C4-2B (cell line): Measurements from ENCODE around the gene SYPL2.

ENCODE experiments used
- H3K27ac ChIP-seq: fragments of 450-650 bp; 2 replicates; pipeline ENCODE4 v1.5.1; 2017
- CTCF ChIP-seq: fragments of 450-650 bp; conservative IDR thresholded peaks from 2 replicates; pipeline ENCODE4 v1.5.1; 2017; ENCODE audit warnings: mild to moderate bottlenecking
- ZFX ChIP-seq: fragments of 450-650 bp; IDR thresholded peaks from 2 replicates; pipeline ENCODE4 v1.6.1; 2017

Gene SYPL2

DNA sequence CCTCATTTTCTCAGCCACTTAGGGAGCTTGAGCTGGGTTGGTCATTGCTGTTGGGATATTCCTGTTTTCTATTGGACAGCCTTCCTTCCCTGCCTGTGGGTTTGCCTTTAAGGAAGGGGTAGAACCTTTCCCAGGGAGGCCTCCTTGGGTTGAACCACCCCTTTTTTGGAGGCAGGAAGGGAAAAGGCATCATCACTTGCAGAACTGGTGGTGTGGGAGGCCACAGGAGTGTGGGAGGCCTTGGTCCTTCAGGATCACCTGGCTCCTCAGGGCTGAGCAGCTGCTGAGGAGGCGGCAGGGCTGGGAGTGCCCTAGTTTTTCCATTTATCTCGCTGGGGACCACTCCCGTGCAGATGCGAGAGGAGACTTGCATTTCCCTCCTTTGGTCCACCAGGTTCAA lies 26.9 kb downstream of the SYPL2 start:
- TF ChIP-seq ZFX (no peak), CTCF (no peak)
- peak overlapping the region; percentile 66 for H3K27ac ChIP-seq

DNA sequence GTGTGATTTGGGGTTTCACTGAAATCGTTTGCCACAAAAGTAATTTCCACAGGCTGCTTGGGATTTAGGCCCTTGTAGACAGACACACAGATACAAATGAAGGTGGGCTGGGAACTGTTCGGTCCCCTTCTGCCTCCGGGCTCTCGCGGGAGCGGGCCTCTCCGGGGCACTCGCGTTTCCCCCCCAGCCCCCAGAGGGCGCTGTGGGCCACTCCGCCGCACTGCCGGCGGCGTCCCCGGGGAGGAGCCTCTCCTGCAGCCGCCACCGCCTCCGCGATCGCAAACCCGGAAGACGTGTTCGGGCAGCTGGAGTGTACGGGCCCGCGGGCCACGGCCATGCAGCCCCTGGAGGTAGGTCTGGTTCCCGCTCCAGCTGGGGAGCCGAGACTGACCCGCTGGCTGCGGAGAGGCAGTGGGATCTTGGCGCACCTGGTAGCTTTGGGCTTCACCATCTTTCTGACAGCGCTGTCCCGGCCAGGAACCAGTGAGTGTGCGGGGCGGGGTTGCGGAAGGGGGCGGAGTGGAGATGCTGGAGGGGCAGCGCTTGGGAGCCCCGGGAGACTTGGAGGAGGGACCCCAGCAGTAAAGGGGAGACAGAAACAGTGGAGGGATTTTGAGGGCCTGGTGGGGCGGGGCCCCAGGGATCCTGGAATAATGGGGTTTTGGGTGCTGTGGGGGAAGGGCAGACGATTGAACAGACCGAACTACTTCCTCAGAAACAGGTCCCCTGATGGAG lies 27.6 kb downstream of the SYPL2 start, which contains the start of gene CYB561D1:
TSS of gene CYB561D1 (plus strand) at position 290 of the 735 bp plus-strand sequence. CDS start at position 336, 46 bp downstream.
- H3K27ac ChIP-seq: peak within 1 kb of the TSS; percentile 66
- peak; percentile 100 for TF ChIP-seq CTCF
- TF ChIP-seq ZFX: no peak

DNA sequence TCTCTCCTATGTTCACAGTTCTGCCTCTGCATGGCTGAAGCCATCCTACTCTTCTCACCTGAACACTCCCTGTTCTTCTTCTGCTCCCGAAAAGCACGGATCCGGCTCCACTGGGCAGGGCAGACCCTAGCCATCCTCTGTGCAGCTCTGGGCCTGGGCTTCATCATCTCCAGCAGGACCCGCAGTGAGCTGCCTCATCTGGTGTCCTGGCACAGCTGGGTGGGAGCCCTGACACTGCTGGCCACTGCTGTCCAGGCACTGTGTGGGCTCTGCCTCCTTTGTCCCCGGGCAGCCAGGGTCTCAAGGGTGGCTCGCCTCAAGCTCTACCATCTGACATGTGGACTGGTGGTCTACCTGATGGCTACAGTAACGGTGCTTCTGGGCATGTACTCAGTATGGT lies 29.4 kb downstream of the SYPL2 start:
- TF ChIP-seq ZFX (no peak), CTCF (no peak)

DNA sequence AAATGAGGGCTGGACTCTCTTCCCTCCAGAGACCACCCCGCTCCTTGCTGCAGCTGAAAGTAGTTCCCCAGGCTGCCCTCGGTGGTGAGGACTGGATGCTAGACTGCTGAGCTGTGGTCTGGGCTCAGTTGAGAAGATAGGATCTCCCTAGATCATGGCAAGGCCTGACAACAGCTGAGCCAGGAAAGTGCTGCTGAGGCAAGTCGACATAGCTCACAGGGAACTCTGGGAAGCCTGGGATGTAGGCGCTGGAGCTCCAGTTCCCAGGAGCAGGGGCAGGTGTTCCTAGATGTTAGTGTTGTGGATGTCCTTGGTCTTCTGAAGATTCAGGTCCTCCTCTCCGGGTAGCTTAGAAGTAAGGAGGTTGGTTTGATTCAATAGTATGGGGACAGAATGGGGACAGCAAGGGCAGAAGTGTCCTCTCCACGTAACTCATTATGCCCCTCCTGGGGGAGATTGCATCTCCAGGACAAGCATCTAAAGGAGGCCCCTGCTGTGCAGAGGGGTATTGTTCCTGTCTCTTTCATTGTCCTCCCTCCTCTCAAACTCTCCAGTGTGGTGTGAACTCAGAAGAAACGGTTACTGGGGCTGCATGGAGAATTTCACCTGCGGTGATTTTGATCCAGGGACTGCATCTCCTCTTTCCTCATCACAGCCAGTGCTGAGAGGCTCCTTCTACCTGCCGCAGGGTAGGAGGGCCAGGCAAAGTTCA lies 31.3 kb downstream of the SYPL2 start:
- no peak for TF ChIP-seq ZFX
- TF ChIP-seq CTCF: no peak
- H3K27ac ChIP-seq: no peak overlapping the region

More for the DNA sequence above, 29.4 kb downstream of the SYPL2 start:
- H3K27ac ChIP-seq: no peak overlapping the region

- H3K27ac ChIP-seq: no peak overlapping the region
- TF ChIP-seq CTCF: peak; percentile 58
- no peak for TF ChIP-seq ZFX
Observed at GRCh38 chr1:109498161-109498801, 31.9 kb downstream of the SYPL2 start.

GRCh38 chr1:109499081-109499480 lies 32.7 kb downstream of the SYPL2 start:
- H3K27ac ChIP-seq: peak overlapping the region; percentile 21
- TF ChIP-seq CTCF (no peak), ZFX (no peak)
